Natural killer cell (primary cell): ENCODE results near the gene GSG1L. TPM values are rescaled to one million over a fixed set of nuclear protein-coding genes. Genes with fewer than 3 reads are reported as not detected.

Experiments used
- ATAC-seq, 3 donors: fragments of 150-1000 bp in 2 of 3; fragments of 200-7000 bp in 1 of 3; cut with Tn5 transposase; 1 replicate in 1 of 3; 2 replicates in 2 of 3; pipeline ENCODE4 v1.10.0; 2021; ENCODE audit warnings: mild to moderate bottlenecking in 2 of 3, moderate library complexity in 2 of 3
- DNase-seq, 2 donors: peaks; one replicate each; pipeline versions ENCODE4 v3.0.0 to v3.0.0-alpha.2; 2013 to 2021; ENCODE audit warnings: mixed read lengths in 1 of 2
- H3K27ac ChIP-seq: one replicate; pipeline ENCODE4 v1.5.1; 2013; ENCODE audit warnings: mild to moderate bottlenecking, low read length
- H3K27me3 ChIP-seq: one replicate; pipeline ENCODE4 v1.6.1; 2013; ENCODE audit warnings: low read length; ENCODE audit not compliant: control insufficient read depth, insufficient read depth
- H3K36me3 ChIP-seq: one replicate; pipeline ENCODE4 v1.6.1; 2013; ENCODE audit warnings: low read length; ENCODE audit not compliant: control insufficient read depth, insufficient read depth
- H3K4me1 ChIP-seq: one replicate; pipeline ENCODE4 v1.6.1; 2013; ENCODE audit warnings: low read length; ENCODE audit not compliant: control insufficient read depth, insufficient read depth
- H3K4me3 ChIP-seq: one replicate; pipeline ENCODE4 v1.5.1; 2013; ENCODE audit warnings: low read length
- H3K9me3 ChIP-seq: one replicate; pipeline ENCODE4 v1.6.1; 2013; ENCODE audit warnings: low read length; ENCODE audit not compliant: control insufficient read depth, insufficient read depth
- H3K27ac Mint-ChIP-seq, 2 donors: one replicate each; pipeline ENCODE4 v1.8.0; 2022; ENCODE audit warnings: mild to moderate bottlenecking in 2 of 2, mixed read lengths in 2 of 2, moderate library complexity in 1 of 2
- H3K27me3 Mint-ChIP-seq, 2 donors: one replicate each; pipeline ENCODE4 v1.8.0; 2022; ENCODE audit warnings: low read depth in 2 of 2, mixed read lengths in 2 of 2
- H3K36me3 Mint-ChIP-seq: one replicate; pipeline ENCODE4 v1.8.0; 2022; ENCODE audit warnings: mixed read lengths
- H3K4me1 Mint-ChIP-seq, 2 donors: one replicate each; pipeline ENCODE4 v1.8.0; 2022; ENCODE audit warnings: mixed read lengths in 2 of 2
- H3K4me3 Mint-ChIP-seq: one replicate; pipeline ENCODE4 v1.8.0; 2022; ENCODE audit warnings: mild to moderate bottlenecking, moderate library complexity, mixed read lengths
- H3K9me3 Mint-ChIP-seq, 2 donors: one replicate each; pipeline ENCODE4 v1.8.0; 2022; ENCODE audit warnings: mixed read lengths in 2 of 2
- WGBS: methylation state at CpG from one replicate; pipeline ENCODE4 v1.1.7; 2013; ENCODE audit warnings: missing lambda C conversion rate; ENCODE audit not compliant: insufficient coverage; 5-methylcytosine and 5-hydroxymethylcytosine counted together
- intact Hi-C: fragments of 100-400 bp; cut with micrococcal nuclease; formaldehyde crosslinking; loops from one replicate; pipeline ENCODE4 v1.14.2; 2022
- total RNA-seq, 4 donors: library from RNA; stranded (reverse); fragments of 120-200 nt in 1 of 4; gene quantifications; one replicate each; pipeline versions ENCODE4 v1.2.3 to v1.2.4, GENCODE V29; 2013 to 2022
- TF ChIP-seq, protein P1 (sequence below): fragments of 200-600 bp; IDR thresholded peaks from one replicate; pipeline ENCODE4 v1.8.0; 2022; ENCODE audit warnings: antibody characterized with exemption

Gene GSG1L
- total RNA-seq, 3 donors from 2014 or later (not counting 1 experiment from before 2014, with no cell fraction given): 0.25 TPM; not detected in 2

DNA sequence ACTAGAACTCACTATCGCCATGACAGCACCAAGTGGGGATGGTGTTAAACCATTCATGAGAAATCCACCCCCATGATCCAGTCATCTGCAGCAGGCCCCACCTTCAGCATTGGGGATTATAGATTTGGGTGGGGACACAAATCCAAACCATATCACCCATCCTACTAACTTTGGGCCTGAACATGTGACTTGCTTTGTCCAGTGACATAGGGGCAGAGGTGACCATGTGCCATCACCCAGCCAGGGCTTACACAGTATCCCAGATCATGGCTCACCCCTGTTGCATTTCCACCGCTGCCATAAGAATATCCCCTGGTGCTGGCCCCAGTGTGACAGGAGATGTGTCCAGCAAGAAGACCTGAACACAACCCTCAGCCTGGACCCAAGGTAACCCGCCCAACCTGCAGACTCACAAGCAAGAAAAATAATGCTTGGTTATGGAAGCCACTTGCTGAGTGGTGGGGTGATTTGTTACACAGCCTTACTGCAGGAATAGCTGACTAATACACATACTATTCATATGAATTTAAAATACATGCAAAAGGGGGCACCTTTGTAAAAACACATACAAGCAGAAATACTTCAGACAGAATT, 130.9 kb downstream of the GSG1L start:
- 100% methylated on average over 3 of the region's 3 CpGs for WGBS

DNA sequence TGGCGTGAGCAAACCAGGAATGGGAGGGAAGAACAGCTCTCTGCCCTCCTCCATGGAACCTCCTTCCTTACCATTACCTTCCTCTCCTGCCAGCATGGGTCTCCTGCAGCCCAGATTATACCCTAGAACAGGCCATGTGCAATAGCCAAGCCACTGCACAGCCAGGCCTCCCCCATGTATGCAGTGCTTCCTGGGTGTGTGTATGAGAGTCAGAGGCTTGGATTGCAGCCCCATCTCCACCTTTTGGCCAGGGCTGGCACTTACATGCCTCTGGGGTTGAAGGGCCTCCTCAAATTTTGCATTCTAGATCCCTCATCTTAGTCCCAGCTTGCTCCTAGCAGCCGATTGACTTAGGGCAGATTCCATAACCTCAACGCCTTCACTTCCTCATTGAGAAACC, 133.7 kb downstream of the GSG1L start:
- H3K9me3 ChIP-seq: no peaks in the 10 kb centered on the region
- DNase-seq (no peak), ATAC-seq (peak in 1 of 3 donors; percentile 19)
- no peak overlapping the region for H3K27ac ChIP-seq
- H3K4me1 ChIP-seq: no peaks in the 10 kb centered on the region
- no peak overlapping the region for H3K4me3 ChIP-seq
- 42% methylated on average over 3 of the region's 3 CpGs for WGBS
- H3K27me3 ChIP-seq: no peaks in the 10 kb centered on the region
- no peaks in the 10 kb centered on the region for H3K36me3 ChIP-seq
- H3K4me3 Mint-ChIP-seq: no peak overlapping the region
- H3K9me3 Mint-ChIP-seq: no peaks in the 10 kb centered on the region
- H3K36me3 Mint-ChIP-seq: no peaks in the 10 kb centered on the region
- TF ChIP-seq, protein P1, sequence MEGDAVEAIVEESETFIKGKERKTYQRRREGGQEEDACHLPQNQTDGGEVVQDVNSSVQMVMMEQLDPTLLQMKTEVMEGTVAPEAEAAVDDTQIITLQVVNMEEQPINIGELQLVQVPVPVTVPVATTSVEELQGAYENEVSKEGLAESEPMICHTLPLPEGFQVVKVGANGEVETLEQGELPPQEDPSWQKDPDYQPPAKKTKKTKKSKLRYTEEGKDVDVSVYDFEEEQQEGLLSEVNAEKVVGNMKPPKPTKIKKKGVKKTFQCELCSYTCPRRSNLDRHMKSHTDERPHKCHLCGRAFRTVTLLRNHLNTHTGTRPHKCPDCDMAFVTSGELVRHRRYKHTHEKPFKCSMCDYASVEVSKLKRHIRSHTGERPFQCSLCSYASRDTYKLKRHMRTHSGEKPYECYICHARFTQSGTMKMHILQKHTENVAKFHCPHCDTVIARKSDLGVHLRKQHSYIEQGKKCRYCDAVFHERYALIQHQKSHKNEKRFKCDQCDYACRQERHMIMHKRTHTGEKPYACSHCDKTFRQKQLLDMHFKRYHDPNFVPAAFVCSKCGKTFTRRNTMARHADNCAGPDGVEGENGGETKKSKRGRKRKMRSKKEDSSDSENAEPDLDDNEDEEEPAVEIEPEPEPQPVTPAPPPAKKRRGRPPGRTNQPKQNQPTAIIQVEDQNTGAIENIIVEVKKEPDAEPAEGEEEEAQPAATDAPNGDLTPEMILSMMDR: no peak
- peaks cover 15 to 25% of the 10 kb centered on the region in 2 donors for H3K27me3 Mint-ChIP-seq
- intact Hi-C loops: no loop called here
- H3K4me1 Mint-ChIP-seq: no peaks in the 10 kb centered on the region
- no peak overlapping the region for H3K27ac Mint-ChIP-seq

More for the DNA sequence above, 130.9 kb downstream of the GSG1L start:
- no peak overlapping the region for H3K27ac Mint-ChIP-seq
- H3K9me3 ChIP-seq: no peaks in the 10 kb centered on the region
- H3K27me3 ChIP-seq: no peaks in the 10 kb centered on the region
- H3K4me3 ChIP-seq: no peak overlapping the region
- H3K36me3 ChIP-seq: no peaks in the 10 kb centered on the region
- no peak overlapping the region for H3K4me3 Mint-ChIP-seq
- ATAC-seq (no peak), DNase-seq (no peak)
- H3K9me3 Mint-ChIP-seq: no peaks in the 10 kb centered on the region
- H3K27ac ChIP-seq: no peak overlapping the region
- TF ChIP-seq, protein P1: no peak
- no peaks in the 10 kb centered on the region for H3K4me1 Mint-ChIP-seq
- H3K36me3 Mint-ChIP-seq: no peaks in the 10 kb centered on the region
- intact Hi-C loops: no loop called here
- H3K4me1 ChIP-seq: no peaks in the 10 kb centered on the region
- peaks cover 12 to 24% of the 10 kb centered on the region in 2 donors for H3K27me3 Mint-ChIP-seq

DNA sequence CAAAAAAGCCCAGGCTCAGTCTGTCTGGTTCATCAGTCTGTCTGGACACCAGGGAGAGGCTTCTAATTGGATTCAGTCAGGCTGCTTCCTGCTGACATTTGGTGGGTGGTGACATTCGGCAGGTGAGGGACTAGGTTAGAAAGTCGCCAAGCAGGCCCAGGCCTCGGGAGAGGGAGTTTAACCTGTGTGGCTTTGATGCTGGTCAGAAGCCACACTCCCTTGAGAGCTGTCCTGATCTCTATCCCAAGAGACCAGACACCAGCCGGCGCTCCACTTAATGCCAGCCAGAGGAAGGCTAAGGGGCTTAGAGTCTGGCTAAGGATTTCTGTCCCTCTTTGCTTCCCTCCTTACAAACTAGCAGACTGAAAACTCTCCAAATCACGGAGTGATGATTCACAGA, 135.0 kb downstream of the GSG1L start:
- DNase-seq (no peak), ATAC-seq (no peak)
- H3K4me1 ChIP-seq: no peaks in the 10 kb centered on the region
- Mint-ChIP-seq H3K27me3 (peaks cover 13 to 27% of the 10 kb centered on the region in 2 donors), H3K4me3 (no peak overlapping the region), H3K36me3 (no peaks in the 10 kb centered on the region), H3K9me3 (no peaks in the 10 kb centered on the region), H3K4me1 (no peaks in the 10 kb centered on the region), H3K27ac (no peak overlapping the region)
- 48% methylated on average over 6 of the region's 6 CpGs for WGBS
- H3K36me3 ChIP-seq: no peaks in the 10 kb centered on the region
- no peak overlapping the region for H3K27ac ChIP-seq
- no peaks in the 10 kb centered on the region for H3K9me3 ChIP-seq
- H3K27me3 ChIP-seq: no peaks in the 10 kb centered on the region
- H3K4me3 ChIP-seq: no peak overlapping the region
- TF ChIP-seq, protein P1: no peak
- intact Hi-C loops: no loop called here
